GM10248 (cell line): ENCODE data around the gene ADGRG1.

Source experiments
- CTCF ChIA-PET: fragments of 300-600 bp; sonication (Branson Sonifier 250); formaldehyde crosslinking; extraction: SDS; loops from one replicate; lab custom pipeline; 2021; ENCODE audit warnings: antibody characterized with exemption; lab: Yijun Ruan, JAX
- POLR2A ChIA-PET: fragments of 350-650 bp; sonication (Branson Sonifier 250); formaldehyde crosslinking; extraction: SDS; loops from one replicate; lab custom pipeline; 2020; ENCODE audit warnings: antibody characterized with exemption; lab: Yijun Ruan, JAX
- DNase-seq: peaks from one replicate; pipeline ENCODE4 v3.0.0; 2012; ENCODE audit errors: extremely low spot score
- CTCF ChIP-seq: IDR thresholded peaks from 2 replicates; pipeline ENCODE4 v1.5.1; 2012; ENCODE audit warnings: mild to moderate bottlenecking, low read depth; ENCODE audit errors: extremely low read depth, missing control alignments, control extremely low read depth

Gene ADGRG1

GRCh38 chr16:57649443-57649751 lies 21.0 kb downstream of the ADGRG1 start:
- no peak for DNase-seq
- ChIA-PET POLR2A (no interaction called here), CTCF (interaction anchor here (0.6 to 8.5 kb wide), 30 partner anchors 9 to 351 kb away, joined by 3 to 219 read pairs (median 5); partner anchors contain the start of genes ADGRG1, ADGRG3, KATNB1 and POLR2C)
- TF ChIP-seq CTCF = no peak

GRCh38 chr16:57649846-57650245 lies 21.4 kb downstream of the ADGRG1 start:
- TF ChIP-seq CTCF = no peak
- CTCF ChIA-PET = interaction anchor here (0.6 to 8.5 kb wide), 27 partner anchors 9 to 351 kb away, joined by 3 to 219 read pairs (median 6); partner anchors contain the start of genes ADGRG1, ADGRG3, KATNB1 and POLR2C
- no peak for DNase-seq
- POLR2A ChIA-PET = no interaction called here

GRCh38 chr16:57651344-57652333 lies 23.2 kb downstream of the ADGRG1 start:
- TF ChIP-seq CTCF = no peak
- ChIA-PET CTCF (interaction anchor here (0.9 to 8.5 kb wide), 5 partner anchors 21 to 84 kb away, joined by 4 to 116 read pairs (median 7); partner anchors contain the start of gene KATNB1), POLR2A (interaction anchor here (0.6 kb wide), 1 partner anchor 305 kb away, joined by 7 read pairs; no protein-coding TSS in a partner anchor)
- DNase-seq = no peak

- CTCF ChIA-PET = interaction anchor here (0.9 to 8.5 kb wide), 6 partner anchors 14 to 82 kb away, joined by 3 to 116 read pairs (median 6); partner anchors contain the start of gene KATNB1
- TF ChIP-seq CTCF = no peak
- POLR2A ChIA-PET = no interaction called here
- no peak for DNase-seq
Observed at GRCh38 chr16:57652695-57653471, 24.5 kb downstream of the ADGRG1 start.

GRCh38 chr16:57653936-57654335 lies 25.5 kb downstream of the ADGRG1 start:
- ChIA-PET CTCF (interaction anchor here (1.0 to 1.8 kb wide), 3 partner anchors 15 to 77 kb away, joined by 3 to 4 read pairs (median 4); no protein-coding TSS in a partner anchor), POLR2A (no interaction called here)
- no peak for DNase-seq
- no peak for TF ChIP-seq CTCF

GRCh38 chr16:57656342-57656955 lies 28.0 kb downstream of the ADGRG1 start:
- POLR2A ChIA-PET = no interaction called here
- DNase-seq = no peak
- no peak for TF ChIP-seq CTCF
- CTCF ChIA-PET = interaction anchor here (1.2 to 1.4 kb wide), 2 partner anchors 8 to 80 kb away, joined by 4 to 7 read pairs; no protein-coding TSS in a partner anchor
